Measurements from ENCODE around the gene HLF.
A peak's percentile ranks its signal among the peaks of the same experiment; 100 is the strongest.

Gene HLF, protein sequence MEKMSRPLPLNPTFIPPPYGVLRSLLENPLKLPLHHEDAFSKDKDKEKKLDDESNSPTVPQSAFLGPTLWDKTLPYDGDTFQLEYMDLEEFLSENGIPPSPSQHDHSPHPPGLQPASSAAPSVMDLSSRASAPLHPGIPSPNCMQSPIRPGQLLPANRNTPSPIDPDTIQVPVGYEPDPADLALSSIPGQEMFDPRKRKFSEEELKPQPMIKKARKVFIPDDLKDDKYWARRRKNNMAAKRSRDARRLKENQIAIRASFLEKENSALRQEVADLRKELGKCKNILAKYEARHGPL

DNA sequence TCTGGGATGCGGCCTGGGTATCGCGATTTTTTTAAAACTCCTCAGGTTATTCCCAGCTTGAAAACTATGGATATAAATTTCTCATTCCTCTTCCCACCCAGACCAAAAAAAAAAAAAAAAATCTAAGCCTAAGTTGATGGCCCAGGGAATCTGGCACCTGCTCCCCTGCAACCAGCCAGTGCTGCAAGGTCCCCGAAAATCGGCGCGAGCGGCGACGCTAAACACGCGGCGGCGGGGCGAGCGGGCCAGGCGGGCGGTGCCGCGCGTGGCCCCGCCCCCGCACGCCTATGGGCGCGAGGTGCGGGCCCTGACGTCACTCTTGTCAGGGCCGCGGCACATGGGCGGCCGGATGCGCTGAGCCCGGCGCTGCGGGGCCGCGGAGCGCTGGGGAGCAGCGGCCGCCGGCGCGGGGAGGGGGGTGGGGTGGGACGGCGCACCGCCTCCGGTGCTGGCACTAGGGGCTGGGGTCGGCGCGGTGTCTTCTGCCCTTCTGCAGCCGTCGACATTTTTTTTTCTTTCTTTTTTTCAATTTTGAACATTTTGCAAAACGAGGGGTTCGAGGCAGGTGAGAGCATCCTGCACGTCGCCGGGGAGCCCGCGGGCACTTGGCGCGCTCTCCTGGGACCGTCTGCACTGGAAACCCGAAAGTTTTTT, at the start of gene HLF:
Gene HLF, plus strand, starts transcription at position 316 of the 654 bp plus-strand sequence. CDS start 525 bp downstream, outside the sequence.
- DNase-seq = peak; percentile 28 to 86

DNA sequence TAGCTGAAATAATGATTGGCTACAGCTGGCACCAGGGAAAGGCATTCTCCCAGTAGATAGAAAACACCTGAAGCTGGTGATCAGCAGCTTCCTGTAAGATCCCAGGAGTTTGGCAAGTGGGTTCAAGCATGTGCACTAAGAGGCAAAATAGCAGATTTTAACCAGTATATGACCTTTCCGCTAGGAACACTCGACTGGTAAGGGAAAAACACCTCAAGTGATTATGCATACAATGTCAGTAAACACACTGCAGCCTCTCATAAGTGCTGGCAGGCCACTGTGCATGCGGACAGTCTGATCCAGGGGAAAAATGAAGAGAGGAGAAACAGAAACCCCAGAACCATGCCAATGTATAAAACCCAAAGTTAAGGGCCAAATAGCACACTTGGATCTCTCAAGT, 49.0 kb upstream of the HLF start:
- no peak for DNase-seq

DNA sequence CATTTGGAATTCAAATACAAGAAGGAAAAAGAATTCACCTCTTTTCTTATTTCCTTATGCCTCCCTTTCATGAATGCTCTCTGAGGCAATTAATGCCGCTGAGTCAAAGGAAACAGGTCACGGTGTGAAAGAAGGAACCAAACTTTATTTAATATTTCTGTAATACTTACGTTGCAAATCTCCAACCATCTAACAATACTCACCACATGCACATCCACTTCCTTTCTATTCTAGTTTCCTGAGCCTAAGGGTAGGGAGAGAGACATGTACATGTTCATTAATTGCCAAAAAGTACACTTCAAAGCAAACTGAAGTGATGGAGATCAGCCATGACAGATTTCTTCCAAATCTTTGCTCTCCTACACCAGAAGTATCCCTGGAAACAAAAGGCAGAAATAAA, 47.9 kb upstream of the HLF start:
- DNase-seq = no peak

DNA sequence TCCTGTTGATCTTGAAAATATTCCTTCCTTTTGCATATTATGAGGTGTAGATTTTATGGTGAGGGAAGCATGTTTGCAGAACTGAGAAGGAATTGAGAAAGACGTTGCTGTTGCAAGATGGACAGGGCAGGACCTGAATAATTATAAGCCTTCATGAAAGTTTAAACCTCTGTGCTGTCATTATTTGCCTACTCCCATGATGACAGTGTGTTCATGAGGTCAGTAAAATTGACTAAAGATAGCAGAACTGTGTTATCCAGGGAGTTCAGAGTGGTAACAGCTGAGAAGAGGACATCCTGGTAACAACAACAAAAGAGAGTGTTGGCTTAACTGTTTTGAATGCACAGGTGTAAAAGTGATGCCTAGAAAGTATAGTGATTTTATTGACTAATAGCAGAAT, 45.3 kb upstream of the HLF start:
- DNase-seq = no peak

DNA sequence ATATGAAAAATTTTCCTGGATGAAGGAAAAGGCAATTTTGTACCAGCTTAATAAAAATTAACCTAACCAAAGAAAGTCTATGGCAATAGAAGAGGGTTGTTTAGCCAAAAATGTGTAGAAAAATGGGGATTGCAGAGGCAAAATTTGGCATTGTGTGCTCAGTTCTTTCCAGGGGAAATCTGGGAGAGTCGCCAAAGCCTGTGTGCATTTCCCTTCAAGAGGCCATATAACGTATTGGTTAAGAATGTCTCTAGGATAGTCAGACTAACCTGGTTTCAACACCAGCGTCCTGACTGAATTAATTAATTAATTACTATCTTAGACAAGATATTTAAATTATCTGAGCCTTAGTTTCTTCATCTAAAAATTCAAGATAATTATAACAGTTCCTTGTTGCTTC, 44.8 kb upstream of the HLF start:
- DNase-seq = peak; percentile 72 to 80

DNA sequence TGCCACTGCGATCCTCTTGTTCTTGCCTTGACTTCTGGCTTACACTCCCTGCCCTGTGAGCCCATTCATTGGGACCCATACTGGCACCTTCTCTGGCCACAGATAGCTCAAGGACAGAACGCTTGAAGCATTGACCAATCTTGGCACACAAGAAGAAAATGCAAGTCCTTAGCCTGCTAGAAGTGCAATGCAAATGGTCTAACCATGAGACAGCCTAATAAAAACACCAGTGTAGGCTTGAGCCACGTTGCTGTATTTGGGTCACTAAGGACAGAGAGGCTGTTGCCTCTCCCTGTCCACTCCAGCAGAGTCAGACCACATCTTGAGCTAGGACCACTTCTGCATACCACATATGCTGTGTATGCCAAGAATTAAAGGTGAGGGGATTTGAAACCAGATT, 41.2 kb upstream of the HLF start:
- no peak for DNase-seq

DNA sequence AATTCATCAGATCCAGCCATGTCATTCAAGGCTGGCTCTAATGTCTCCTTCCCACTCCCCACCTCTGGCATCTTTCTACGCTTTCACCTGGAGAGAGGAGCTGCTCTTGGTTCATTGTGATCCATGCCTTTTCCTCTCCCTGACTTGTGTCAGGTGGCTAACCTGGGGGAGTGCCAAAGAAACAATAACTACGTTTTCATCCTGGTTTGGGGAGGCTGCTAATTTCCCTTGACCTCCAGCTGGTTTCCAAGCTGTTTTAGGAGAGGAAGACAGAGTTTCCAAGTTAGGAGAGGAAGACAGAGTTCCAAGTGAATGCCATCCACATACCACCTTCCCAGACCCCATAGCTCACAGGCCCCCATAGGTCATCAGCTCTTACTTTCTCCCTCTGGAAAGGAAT, 40.0 kb upstream of the HLF start:
- DNase-seq = no peak

DNA sequence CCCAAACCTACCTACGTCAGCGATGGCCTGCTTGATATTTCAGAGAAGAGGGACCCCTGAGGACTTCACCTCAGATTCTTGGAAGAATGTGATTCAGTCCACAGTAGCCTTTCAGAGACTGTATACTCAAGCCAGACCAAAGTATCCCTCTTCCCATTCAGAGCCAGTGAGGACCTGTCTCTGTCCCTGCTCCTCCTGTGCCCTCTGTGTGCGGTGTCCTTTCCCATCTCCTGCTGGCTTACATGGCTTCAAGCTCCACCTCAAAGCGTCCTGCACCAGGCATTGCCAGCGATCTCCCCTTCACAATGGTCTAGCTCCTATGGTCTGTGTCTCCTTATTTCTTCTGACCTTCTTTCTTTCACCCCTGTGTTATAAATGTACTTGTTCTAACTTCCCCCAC, 39.5 kb upstream of the HLF start:
- DNase-seq = no peak

DNA sequence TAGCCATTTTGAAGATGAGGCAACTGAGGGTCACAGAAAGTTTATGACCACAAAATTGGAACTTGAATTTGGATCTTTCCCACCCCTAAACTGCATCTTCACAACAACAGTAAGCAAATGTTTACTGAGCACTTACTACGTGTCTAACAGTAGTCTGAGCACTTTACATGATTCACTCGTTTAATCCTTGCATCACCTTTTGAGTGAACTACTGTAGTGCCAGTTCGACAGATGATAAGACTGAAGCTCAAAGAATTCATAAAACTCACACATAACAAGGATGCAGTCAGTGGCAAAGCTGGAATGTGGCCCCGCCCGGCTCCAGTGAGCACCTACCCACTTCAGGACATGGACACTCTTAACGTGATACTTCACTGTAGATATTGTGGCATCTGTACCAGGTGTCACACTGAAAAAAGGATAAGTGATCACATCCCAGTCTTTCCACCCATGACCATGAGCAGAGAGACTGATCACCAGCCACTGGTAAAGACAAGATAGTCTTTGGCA, 36.0 kb upstream of the HLF start:
- no peak for DNase-seq

DNA sequence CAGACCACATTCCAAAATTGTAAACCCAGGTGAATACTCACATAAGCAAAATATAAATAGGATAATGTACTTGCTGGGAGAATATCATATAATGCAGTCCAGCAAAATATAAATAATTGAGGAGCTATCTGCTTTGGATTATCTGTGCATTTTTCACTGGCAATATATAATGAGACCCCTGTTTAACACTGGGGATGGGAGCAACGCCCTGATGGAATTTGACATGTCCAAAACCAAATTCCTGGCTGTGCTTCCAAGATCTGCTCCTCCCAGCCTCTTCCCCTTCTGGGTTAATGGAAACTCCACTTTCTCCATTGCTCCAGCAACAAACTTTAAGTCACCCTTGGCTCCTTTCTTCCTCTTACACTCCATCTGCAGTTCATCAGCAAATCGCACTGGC, 35.5 kb upstream of the HLF start:
- no peak for DNase-seq

DNA sequence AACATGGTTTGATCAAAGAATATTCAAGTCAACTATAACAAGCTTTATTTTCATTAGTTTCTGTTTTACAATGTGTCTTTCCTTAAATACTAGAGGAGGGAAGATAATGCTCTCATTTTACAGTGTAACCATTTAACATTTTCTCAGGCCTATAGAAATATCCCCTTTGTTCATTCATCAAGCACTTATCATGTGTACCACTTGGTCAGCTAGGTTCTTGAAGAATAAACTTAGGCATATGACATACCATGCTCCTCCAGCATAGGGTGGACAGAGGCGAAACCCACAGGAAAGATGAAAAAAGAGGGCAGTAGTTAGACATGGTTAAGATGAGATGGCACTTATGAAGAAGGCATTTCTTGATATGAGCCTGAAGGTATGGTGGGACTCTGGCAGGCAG, 34.0 kb upstream of the HLF start:
- DNase-seq = no peak

DNA sequence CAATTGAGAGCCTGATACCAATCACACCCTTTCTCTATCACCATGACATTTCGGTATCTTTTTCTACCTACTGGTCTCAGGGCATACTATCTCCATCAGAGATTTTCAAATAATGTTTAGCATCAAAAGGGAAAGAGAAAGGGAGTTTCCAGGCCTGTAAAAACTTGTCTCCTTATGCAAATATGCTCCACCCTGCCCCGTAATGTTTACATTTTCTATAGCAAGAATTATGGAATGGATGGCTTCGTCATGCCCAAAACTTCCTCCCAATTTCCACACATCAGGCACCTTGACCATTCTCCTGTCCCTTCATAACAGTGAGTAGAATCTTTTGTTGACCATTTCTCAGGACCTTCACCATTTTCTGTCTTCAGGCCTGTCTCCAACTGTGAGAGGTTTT, 30.9 kb upstream of the HLF start:
- no peak for DNase-seq

DNA sequence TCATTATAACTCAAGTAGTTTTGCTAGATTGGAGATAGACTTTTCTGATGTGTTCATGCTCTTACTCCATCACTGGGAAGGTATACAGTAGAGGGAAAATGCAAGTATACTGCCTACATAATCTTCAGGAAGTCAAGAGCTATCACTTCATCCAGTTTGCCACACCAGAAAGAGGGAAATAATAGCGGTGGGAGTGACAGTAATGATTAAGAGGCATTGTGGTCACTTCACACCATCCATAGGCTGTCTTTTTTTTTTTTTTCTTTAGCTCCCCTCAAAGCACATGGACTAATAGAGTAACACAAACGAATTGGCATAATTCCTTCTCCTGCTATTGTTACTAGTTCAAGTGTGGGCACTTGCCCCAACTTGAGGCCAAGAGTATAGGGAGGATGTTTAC, 28.4 kb upstream of the HLF start:
- DNase-seq = no peak

DNA sequence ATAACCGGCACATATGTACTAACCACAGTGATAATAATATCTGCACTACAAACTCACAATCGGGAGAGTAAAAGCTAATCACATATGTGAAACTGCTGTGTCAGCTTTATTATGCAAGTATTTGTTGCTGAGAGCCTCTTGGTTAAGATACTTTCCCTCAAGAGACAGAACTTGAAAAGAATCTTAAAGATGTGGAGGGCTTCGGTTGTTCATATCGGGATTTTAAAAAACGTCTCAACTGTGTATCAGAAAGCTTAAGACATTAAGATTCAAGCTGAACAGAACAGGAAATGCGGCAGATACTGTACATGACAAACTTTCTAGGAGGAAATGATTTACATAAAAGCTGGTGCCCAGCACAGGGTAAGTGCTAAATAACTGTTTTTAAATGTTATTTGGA, 27.5 kb upstream of the HLF start:
- DNase-seq = no peak

DNA sequence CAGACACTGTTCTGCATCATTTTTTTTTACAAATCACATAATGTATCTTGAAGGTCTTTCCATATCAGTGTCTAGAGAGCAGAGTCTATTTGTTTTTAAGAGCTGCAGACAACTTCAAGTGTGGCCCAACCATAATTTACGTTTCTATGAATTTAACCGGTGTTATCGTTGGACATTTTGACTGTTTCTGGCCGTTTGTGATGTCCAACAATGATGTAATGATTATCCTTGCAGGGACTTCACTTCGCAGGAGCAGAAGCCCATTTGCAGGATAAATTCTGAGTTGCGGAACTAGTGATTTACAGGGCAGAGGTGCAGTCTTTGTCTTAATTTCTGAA, 26.9 kb upstream of the HLF start:
- no peak for DNase-seq

DNA sequence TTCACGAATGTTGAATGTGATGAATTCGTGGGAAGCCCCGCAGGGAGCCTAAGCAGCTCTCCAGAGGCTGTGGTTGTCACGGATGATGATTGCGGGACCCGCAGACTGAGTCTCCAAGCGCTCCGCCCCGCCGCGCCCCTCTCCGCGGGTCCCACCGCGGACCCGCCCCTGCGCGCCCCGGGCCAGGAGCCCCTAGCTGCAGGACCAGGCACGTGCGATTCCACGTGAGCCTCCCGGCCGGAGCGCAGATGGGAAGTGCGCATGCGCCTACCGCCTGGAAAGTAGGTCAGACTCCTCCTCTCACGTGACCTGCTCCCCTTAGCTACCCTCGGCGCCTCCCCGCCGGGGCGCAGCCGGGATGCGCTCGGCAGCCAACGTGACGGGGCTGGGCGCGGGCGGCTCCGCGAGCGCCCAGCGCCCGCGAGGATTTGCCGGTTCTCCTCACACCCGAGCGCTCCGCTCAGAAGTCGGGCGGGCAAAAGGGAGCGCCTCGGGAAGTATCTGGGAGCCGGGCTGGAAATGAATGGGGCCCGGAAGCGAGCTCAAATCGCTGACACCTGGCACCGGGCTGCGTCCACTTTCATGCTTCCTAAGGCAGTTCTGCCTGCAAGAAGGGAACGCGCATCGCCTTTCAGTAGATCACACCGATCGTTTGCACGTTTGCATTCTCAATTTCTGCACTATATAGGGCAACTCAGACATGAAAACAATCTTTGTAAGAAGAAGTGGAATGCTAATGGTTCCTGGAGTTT, 26.4 kb upstream of the HLF start:
- DNase-seq = peak; percentile 67 to 96

DNA sequence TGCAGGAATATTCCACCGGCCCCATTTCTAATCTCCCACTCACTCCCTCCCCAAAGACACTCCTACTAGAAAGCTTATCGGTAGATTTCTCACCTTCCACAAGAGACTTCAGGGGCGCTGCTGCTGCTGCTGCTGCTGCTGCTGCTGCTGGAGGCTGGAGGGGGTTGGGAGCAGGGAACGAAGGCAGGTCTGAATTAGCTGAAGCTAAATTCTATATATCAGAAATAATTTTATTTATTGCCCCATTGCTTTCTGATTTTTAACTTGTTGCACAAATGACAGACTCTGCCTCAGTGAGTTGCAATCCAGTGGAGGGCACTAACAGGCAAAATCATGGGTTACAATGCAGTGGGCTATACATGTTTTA, 25.8 kb upstream of the HLF start:
- DNase-seq = no peak

DNA sequence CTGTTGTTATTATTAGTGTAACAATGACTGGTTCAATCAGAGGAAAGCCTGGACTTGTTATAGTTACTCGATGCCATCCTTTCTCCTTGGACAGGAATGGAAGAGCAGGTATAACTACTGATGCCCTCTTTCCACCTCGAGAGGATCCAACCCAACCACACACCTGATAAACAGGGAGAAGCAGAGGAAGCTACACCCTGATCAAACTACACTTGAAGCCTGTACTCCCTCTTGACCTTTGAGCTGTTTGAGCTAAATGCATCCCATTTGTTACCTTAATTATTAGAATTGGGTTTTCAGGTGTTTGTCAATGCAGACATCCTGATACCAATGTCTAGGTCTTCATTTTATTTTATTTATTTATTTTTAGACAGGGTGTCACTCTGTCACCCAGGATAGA, 23.7 kb upstream of the HLF start:
- DNase-seq = no peak

DNA sequence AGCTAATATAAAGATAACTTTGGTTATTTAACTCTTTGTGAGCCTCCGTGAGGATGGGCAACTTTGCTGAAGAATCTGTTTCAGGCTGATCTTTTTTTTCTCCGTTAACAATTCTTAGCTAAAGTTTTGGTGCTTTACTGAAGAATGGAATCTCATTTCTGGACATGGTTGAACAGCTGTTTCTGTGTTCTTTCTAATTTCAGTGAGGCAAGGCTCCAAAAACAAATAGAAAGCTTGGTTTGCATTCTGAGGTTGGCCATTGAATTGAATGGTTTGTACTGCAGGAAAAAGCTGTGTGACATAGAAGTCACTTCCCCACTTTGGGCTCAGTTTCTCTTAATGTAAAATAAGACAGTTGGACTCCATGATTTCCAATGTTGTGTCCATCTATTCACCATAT, 22.3 kb upstream of the HLF start:
- DNase-seq = no peak

DNA sequence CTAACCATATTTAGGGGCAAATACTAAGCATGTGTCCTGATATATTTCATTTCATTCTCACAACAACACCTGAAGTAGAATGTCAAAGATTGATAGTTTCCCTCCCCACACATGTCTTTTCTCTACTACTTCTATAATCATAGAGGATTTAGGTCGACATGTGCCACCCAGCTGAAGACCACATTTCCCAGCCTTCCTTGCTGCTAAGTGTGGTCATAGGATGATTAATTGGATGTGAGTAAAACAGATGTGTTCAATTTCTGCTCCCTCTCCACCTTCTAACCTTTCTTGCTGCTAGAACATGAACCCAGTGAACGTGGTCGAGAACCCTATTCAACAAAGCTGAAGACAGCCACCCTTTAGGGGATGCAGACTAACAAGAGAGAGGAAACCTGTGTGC, 18.8 kb upstream of the HLF start:
- DNase-seq = no peak

DNA sequence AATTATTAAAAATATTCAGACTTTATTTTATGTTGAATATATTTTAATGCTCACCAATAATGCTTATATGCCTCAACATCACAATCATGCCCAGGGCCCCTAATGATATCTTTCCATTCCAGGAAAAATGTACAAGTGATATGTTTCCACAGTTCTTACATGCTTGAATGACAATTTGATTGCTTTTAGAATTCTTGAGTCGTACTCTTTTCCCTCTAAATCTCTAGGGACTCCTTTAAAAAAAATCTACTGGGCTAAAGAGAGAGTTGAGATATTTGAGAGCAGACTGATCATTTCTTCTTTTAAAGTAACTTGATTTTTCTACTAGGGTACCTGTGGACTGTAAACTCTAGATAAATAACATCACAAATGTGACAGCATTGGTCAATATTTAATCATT, 18.2 kb upstream of the HLF start:
- no peak for DNase-seq

DNA sequence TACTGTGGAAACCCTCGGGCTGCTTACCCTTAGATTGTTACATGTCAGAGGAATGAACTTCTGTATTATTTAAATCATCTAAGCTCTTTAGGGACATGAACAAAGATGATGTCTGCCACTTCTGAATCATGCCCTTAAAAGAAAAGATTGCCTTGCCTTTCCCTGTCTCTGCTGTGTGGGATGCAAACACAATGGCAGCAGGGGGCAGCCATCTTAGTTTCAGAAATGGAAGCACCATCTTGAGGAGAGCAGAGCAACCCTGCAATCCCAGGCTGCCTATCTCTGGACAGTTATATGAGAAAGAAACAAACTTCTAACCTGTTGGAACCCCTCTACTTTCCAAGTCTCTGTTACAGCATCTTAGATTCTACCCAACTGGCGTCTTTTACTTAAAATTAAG, 16.7 kb upstream of the HLF start:
- no peak for DNase-seq

DNA sequence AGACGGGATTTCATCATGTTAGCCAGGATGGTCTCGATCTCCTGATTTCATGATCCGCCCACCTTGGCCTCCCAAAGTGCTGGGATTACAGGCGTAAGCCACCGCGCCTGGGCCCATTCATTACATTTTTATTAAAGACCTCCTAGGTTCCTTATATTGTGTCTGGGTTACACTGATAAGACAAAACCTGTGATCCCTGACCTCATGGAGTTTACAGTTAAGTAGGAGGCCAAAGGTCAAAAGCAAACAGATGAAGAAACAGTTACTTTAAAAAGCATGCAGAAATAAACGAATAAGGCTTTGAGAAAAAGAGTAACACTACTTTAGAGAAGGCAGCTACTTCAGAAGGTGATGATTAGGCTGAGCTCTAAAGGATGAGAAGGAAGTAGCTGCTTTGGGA, 14.9 kb upstream of the HLF start:
- no peak for DNase-seq

DNA sequence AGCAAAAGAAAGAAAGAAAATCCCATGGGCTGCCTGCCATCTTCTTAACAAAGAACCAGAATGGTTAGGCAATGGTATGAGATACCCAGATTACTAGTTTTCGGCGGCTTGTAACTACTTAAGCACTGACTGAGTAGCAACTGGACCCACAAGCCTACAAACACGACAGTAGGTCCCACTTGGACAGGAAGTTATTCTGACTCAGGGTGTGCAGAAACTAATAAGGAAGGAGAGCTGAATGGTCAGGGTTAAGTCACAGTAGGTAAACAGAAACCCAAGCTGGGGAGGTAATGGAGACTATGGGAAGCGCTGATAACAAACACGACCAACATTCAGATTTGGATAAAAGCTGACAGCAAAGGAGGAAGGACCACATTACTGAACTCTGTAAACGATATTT, 10.4 kb upstream of the HLF start:
- no peak for DNase-seq
